Neural cell (in vitro differentiated cells): Measurements from ENCODE around the gene WFDC12.

Source experiments
- EP300 ChIP-seq: fragments of 450-650 bp; conservative IDR thresholded peaks from 2 replicates; pipeline ENCODE4 v1.6.1; 2014; ENCODE audit warnings: antibody characterized with exemption, mild to moderate bottlenecking, moderate library complexity; ENCODE audit not compliant: poor library complexity, severe bottlenecking
- TF ChIP-seq, protein P1 (sequence below): fragments of 450-650 bp; IDR thresholded peaks from 2 replicates; pipeline ENCODE4 v1.5.1; 2014; ENCODE audit warnings: antibody characterized with exemption, mild to moderate bottlenecking, moderate library complexity; ENCODE audit not compliant: poor library complexity, severe bottlenecking

- TF ChIP-seq, protein P1, sequence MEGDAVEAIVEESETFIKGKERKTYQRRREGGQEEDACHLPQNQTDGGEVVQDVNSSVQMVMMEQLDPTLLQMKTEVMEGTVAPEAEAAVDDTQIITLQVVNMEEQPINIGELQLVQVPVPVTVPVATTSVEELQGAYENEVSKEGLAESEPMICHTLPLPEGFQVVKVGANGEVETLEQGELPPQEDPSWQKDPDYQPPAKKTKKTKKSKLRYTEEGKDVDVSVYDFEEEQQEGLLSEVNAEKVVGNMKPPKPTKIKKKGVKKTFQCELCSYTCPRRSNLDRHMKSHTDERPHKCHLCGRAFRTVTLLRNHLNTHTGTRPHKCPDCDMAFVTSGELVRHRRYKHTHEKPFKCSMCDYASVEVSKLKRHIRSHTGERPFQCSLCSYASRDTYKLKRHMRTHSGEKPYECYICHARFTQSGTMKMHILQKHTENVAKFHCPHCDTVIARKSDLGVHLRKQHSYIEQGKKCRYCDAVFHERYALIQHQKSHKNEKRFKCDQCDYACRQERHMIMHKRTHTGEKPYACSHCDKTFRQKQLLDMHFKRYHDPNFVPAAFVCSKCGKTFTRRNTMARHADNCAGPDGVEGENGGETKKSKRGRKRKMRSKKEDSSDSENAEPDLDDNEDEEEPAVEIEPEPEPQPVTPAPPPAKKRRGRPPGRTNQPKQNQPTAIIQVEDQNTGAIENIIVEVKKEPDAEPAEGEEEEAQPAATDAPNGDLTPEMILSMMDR: no peak
- no peak for TF ChIP-seq EP300
These were observed 39.0 kb upstream of the WFDC12 start for GRCh38 chr20:45163083-45163803.
